H9 (cell line): ENCODE data around the gene COL4A1. TPM values are rescaled to one million over a fixed set of nuclear protein-coding genes. Genes with fewer than 3 reads are reported as not detected.

Experiments
- DNase-seq: peaks from one replicate; pipeline ENCODE4 v3.0.0-alpha.2; 2017
- H2AFZ ChIP-seq: one replicate; pipeline ENCODE4 v1.6.1; 2013; ENCODE audit warnings: mild to moderate bottlenecking, low read length, control low read depth, moderate library complexity
- H2AK5ac ChIP-seq: 2 replicates; pipeline ENCODE4 v1.6.1; 2013; ENCODE audit warnings: low read length, control low read depth, mixed read lengths; ENCODE audit not compliant: insufficient read length
- H2BK120ac ChIP-seq: one replicate; pipeline ENCODE4 v1.6.1; 2013; ENCODE audit warnings: low read depth, mild to moderate bottlenecking, low read length, control low read depth, inconsistent platforms; ENCODE audit not compliant: poor library complexity, severe bottlenecking
- H2BK12ac ChIP-seq: 2 replicates; pipeline ENCODE4 v1.6.1; 2013; ENCODE audit warnings: low read length, control low read depth, mixed read lengths, low read depth; ENCODE audit not compliant: insufficient read length
- H2BK15ac ChIP-seq: 2 replicates; pipeline ENCODE4 v1.6.1; 2013; ENCODE audit warnings: low read depth, low read length, control low read depth
- H2BK20ac ChIP-seq: one replicate; pipeline ENCODE4 v1.6.1; 2013; ENCODE audit warnings: low read depth, mild to moderate bottlenecking, low read length, control low read depth, inconsistent platforms; ENCODE audit not compliant: poor library complexity, severe bottlenecking
- H2BK5ac ChIP-seq: 2 replicates; pipeline ENCODE4 v1.6.1; 2013; ENCODE audit warnings: low read length, control low read depth, mixed read lengths; ENCODE audit not compliant: insufficient read length
- H3K14ac ChIP-seq: 2 replicates; pipeline ENCODE4 v1.6.1; 2013; ENCODE audit warnings: low read length, control low read depth; ENCODE audit not compliant: insufficient read depth
- H3K18ac ChIP-seq: 2 replicates; pipeline ENCODE4 v1.6.1; 2013; ENCODE audit warnings: low read depth, mild to moderate bottlenecking, mixed read lengths, low read length, control low read depth; ENCODE audit not compliant: insufficient read length
- H3K23ac ChIP-seq: 2 replicates; pipeline ENCODE4 v1.6.1; 2013; ENCODE audit warnings: low read length, control low read depth, mixed read lengths, low read depth; ENCODE audit not compliant: insufficient read length
- H3K23me2 ChIP-seq: 2 replicates; pipeline ENCODE4 v1.6.1; 2013; ENCODE audit warnings: low read depth, mild to moderate bottlenecking, mixed read lengths, low read length, control low read depth; ENCODE audit not compliant: insufficient read length, poor library complexity, severe bottlenecking
- H3K27ac ChIP-seq: 2 replicates; pipeline ENCODE4 v1.5.1; 2013; ENCODE audit warnings: low read length, control low read depth, mixed read lengths, low read depth; ENCODE audit not compliant: insufficient read length
- H3K27me3 ChIP-seq: 2 replicates; pipeline ENCODE4 v1.6.1; 2013; ENCODE audit warnings: low read length, control low read depth, inconsistent platforms; ENCODE audit not compliant: insufficient read depth
- H3K4ac ChIP-seq: 2 replicates; pipeline ENCODE4 v1.6.1; 2013; ENCODE audit warnings: low read depth, mild to moderate bottlenecking, control low read depth, inconsistent platforms, low read length, moderate library complexity
- H3K4me1 ChIP-seq: 2 replicates; pipeline ENCODE4 v1.6.1; 2013; ENCODE audit warnings: low read length, control low read depth, inconsistent platforms; ENCODE audit not compliant: insufficient read depth
- H3K4me2 ChIP-seq: 2 replicates; pipeline ENCODE4 v1.6.1; 2013; ENCODE audit warnings: low read length, control low read depth, mixed read lengths; ENCODE audit not compliant: insufficient read length, insufficient read depth
- H3K56ac ChIP-seq: 2 replicates; pipeline ENCODE4 v1.6.1; 2013; ENCODE audit warnings: low read depth, mild to moderate bottlenecking, mixed read lengths, low read length, control low read depth; ENCODE audit not compliant: insufficient read length
- H3K79me1 ChIP-seq: 2 replicates; pipeline ENCODE4 v1.6.1; 2013; ENCODE audit warnings: low read depth, mild to moderate bottlenecking, moderate library complexity, low read length, control low read depth, inconsistent platforms; ENCODE audit not compliant: insufficient read depth, poor library complexity, severe bottlenecking
- H3K79me2 ChIP-seq: 2 replicates; pipeline ENCODE4 v1.6.1; 2013; ENCODE audit warnings: low read length, control low read depth, inconsistent platforms; ENCODE audit not compliant: insufficient read depth
- H3K9ac ChIP-seq: 2 replicates; pipeline ENCODE4 v1.6.1; 2013; ENCODE audit warnings: low read length, control low read depth, mixed read lengths; ENCODE audit not compliant: insufficient read length; ENCODE audit errors: extremely low read depth
- H3K9me3 ChIP-seq: one replicate; pipeline ENCODE4 v1.6.1; 2013; ENCODE audit warnings: low read depth, low read length, inconsistent platforms; ENCODE audit not compliant: control insufficient read depth
- H3T11ph ChIP-seq: one replicate; pipeline ENCODE4 v1.6.1; 2013; ENCODE audit warnings: mild to moderate bottlenecking, low read length, control low read depth, inconsistent platforms
- H4K20me1 ChIP-seq: one replicate; pipeline ENCODE4 v1.6.1; 2013; ENCODE audit not compliant: control insufficient read depth, insufficient read length, insufficient read depth
- H4K5ac ChIP-seq: 2 replicates; pipeline ENCODE4 v1.6.1; 2013; ENCODE audit warnings: low read depth, mild to moderate bottlenecking, mixed read lengths, low read length, control low read depth; ENCODE audit not compliant: insufficient read length
- H4K8ac ChIP-seq: replicated peaks from 2 replicates; pipeline ENCODE4 v1.6.1; 2013; ENCODE audit warnings: low read length, control low read depth, mixed read lengths, low read depth; ENCODE audit not compliant: insufficient read length
- H4K91ac ChIP-seq: 2 replicates; pipeline ENCODE4 v1.6.1; 2013; ENCODE audit warnings: low read depth, mild to moderate bottlenecking, moderate library complexity, mixed read lengths, low read length, control low read depth; ENCODE audit not compliant: insufficient read length
- H3K27ac Mint-ChIP-seq, 3 experiments: 2 replicates in 2 of 3; 3 replicates in 1 of 3; pipeline ENCODE4 v1.8.0; 2020 to 2021; ENCODE audit warnings: mixed read lengths in 3 of 3, mild to moderate bottlenecking in 1 of 3, moderate library complexity in 1 of 3
- H3K27me3 Mint-ChIP-seq: 2 replicates; pipeline ENCODE4 v1.8.0; 2021; ENCODE audit warnings: low read depth, mild to moderate bottlenecking, moderate library complexity, mixed read lengths
- H3K36me3 Mint-ChIP-seq, 3 experiments: 2 replicates in 2 of 3; 3 replicates in 1 of 3; pipeline ENCODE4 v1.8.0; 2020 to 2021; ENCODE audit warnings: low read depth in 3 of 3, mixed read lengths in 3 of 3; ENCODE audit not compliant: insufficient read depth in 1 of 3
- H3K4me1 Mint-ChIP-seq, 2 experiments: 2 replicates each; pipeline ENCODE4 v1.8.0; 2020; ENCODE audit warnings: mixed read lengths in 2 of 2
- H3K4me3 Mint-ChIP-seq, 2 experiments: 2 replicates in 1 of 2; 3 replicates in 1 of 2; pipeline ENCODE4 v1.8.0; 2020 to 2021; ENCODE audit warnings: mild to moderate bottlenecking in 2 of 2, mixed read lengths in 2 of 2, moderate library complexity in 1 of 2
- H3K9me3 Mint-ChIP-seq, 2 experiments: 2 replicates in 1 of 2; 3 replicates in 1 of 2; pipeline ENCODE4 v1.8.0; 2020; ENCODE audit warnings: mild to moderate bottlenecking in 2 of 2, mixed read lengths in 2 of 2, moderate library complexity in 1 of 2
- WGBS: extraction: QIAGEN DNeasy Blood & Tissue Kit; methylation state at CpG from one replicate; pipeline ENCODE4 v1.1.7; 2013; ENCODE audit warnings: missing lambda C conversion rate, low lambda C conversion rate, mixed read lengths; ENCODE audit not compliant: insufficient read length; ENCODE audit errors: extremely low coverage; 5-methylcytosine and 5-hydroxymethylcytosine counted together
- total RNA-seq: library from RNA; stranded (reverse); gene quantifications from 2 replicates; pipeline ENCODE4 v1.2.1, GENCODE V29; 2021
- TF ChIP-seq, protein P1 (sequence below): fragments of 200-600 bp; sonication (generic); conservative IDR thresholded peaks from 3 replicates; pipeline ENCODE4 v1.8.0; 2021; ENCODE audit warnings: antibody characterized with exemption, mild to moderate bottlenecking

The COL4A1 gene
- total RNA-seq, 1 experiment from 2014 or later, result 73.1 TPM

GRCh38 chr13:110214637-110215036, 92.3 kb downstream of the COL4A1 start:
- no peak overlapping the region for H3K27ac ChIP-seq
- Mint-ChIP-seq H3K27ac (no peak overlapping the region), H3K36me3 (peaks cover 0 to 8% (median 3%) of the 10 kb centered on the region in 3 experiments; a peak in 4 of 7 replicates), H3K9me3 (no peaks in the 10 kb centered on the region), H3K4me3 (no peak overlapping the region), H3K27me3 (no peaks in the 10 kb centered on the region), H3K4me1 (peaks cover 0 to 12% of the 10 kb centered on the region in 2 experiments; a peak in 2 of 4 replicates)
- H3K56ac ChIP-seq, result no peak overlapping the region
- no peak overlapping the region for H3K9ac ChIP-seq
- H2BK12ac ChIP-seq, result no peak overlapping the region
- H2BK20ac ChIP-seq, result no peak overlapping the region
- H4K8ac ChIP-seq, result no peak overlapping the region
- no peaks in the 10 kb centered on the region for H4K20me1 ChIP-seq
- H3K79me2 ChIP-seq, result 0 out of 2 replicates have a peak, but pooled peaks cover 2% of the 10 kb centered on the region
- no peak overlapping the region for H3K23ac ChIP-seq
- no peak overlapping the region for H2BK120ac ChIP-seq
- H2BK5ac ChIP-seq, result no peak overlapping the region
- no peaks in the 10 kb centered on the region for H3K27me3 ChIP-seq
- H3K23me2 ChIP-seq, result no peaks in the 10 kb centered on the region
- no peaks in the 10 kb centered on the region for H3K9me3 ChIP-seq
- no peak for DNase-seq
- H3K4ac ChIP-seq, result no peak overlapping the region
- TF ChIP-seq, protein P1, sequence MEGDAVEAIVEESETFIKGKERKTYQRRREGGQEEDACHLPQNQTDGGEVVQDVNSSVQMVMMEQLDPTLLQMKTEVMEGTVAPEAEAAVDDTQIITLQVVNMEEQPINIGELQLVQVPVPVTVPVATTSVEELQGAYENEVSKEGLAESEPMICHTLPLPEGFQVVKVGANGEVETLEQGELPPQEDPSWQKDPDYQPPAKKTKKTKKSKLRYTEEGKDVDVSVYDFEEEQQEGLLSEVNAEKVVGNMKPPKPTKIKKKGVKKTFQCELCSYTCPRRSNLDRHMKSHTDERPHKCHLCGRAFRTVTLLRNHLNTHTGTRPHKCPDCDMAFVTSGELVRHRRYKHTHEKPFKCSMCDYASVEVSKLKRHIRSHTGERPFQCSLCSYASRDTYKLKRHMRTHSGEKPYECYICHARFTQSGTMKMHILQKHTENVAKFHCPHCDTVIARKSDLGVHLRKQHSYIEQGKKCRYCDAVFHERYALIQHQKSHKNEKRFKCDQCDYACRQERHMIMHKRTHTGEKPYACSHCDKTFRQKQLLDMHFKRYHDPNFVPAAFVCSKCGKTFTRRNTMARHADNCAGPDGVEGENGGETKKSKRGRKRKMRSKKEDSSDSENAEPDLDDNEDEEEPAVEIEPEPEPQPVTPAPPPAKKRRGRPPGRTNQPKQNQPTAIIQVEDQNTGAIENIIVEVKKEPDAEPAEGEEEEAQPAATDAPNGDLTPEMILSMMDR, result no peak
- WGBS, result no CpG with 5 or more reads among the region's 5 CpGs
- H3K4me1 ChIP-seq, result no peaks in the 10 kb centered on the region; the same call in 1 of the 2 replicates
- H3K14ac ChIP-seq, result no peak overlapping the region
- H3K79me1 ChIP-seq, result no peaks in the 10 kb centered on the region
- no peak overlapping the region for H3K18ac ChIP-seq
- no peak overlapping the region for H3K4me2 ChIP-seq
- no peak overlapping the region for H2BK15ac ChIP-seq
- H3T11ph ChIP-seq, result no peak overlapping the region
- no peak overlapping the region for H2AFZ ChIP-seq
- H2AK5ac ChIP-seq, result no peak overlapping the region
- no peak overlapping the region for H4K91ac ChIP-seq
- no peak overlapping the region for H4K5ac ChIP-seq
